Thoracic aorta (tissue), 2 donors: Measurements from ENCODE around the gene EXT2. TPM values are rescaled to one million over a fixed set of nuclear protein-coding genes. Genes with fewer than 3 reads are reported as not detected.

Source experiments
- ATAC-seq: fragments of 150-250 bp; one replicate; pipeline ENCODE4 v1.8.0; 2017; ENCODE audit warnings: low read depth; ENCODE audit not compliant: insufficient number of reproducible peaks, low FRiP score
- DNase-seq: peaks from one replicate; pipeline ENCODE4 v3.0.0-alpha.2; 2020; ENCODE audit warnings: low spot score
- H3K27ac ChIP-seq, 2 donors: fragments of 200-600 bp; sonication (generic); 1 replicate in 1 of 2; 2 replicates in 1 of 2; pipeline ENCODE4 v1.5.1; 2016; ENCODE audit warnings: mild to moderate bottlenecking in 2 of 2, moderate library complexity in 2 of 2
- H3K27me3 ChIP-seq: fragments of 200-600 bp; sonication (generic); replicated peaks from 2 replicates; pipeline ENCODE4 v1.6.0; 2016; ENCODE audit warnings: mild to moderate bottlenecking; ENCODE audit not compliant: insufficient read depth
- H3K36me3 ChIP-seq: fragments of 200-600 bp; sonication (generic); one replicate; pipeline ENCODE4 v1.5.1; 2016
- H3K4me1 ChIP-seq, 2 donors: fragments of 200-600 bp; sonication (generic); 1 replicate in 1 of 2; 2 replicates in 1 of 2; pipeline versions ENCODE4 v1.5.1 to v1.6.0; 2016; ENCODE audit warnings: low read depth in 2 of 2, mild to moderate bottlenecking in 1 of 2; ENCODE audit not compliant: control insufficient read depth in 1 of 2
- H3K4me3 ChIP-seq: fragments of 200-600 bp; sonication (generic); 2 replicates; pipeline ENCODE4 v1.5.1; 2016; ENCODE audit warnings: mild to moderate bottlenecking
- H3K9me3 ChIP-seq: fragments of 200-600 bp; sonication (generic); 2 replicates; pipeline ENCODE4 v1.5.1; 2016
- CTCF ChIP-seq: fragments of 200-600 bp; sonication (generic); IDR thresholded peaks from one replicate; pipeline ENCODE4 v1.5.1; 2019; ENCODE audit warnings: antibody characterized with exemption
- total RNA-seq, 2 donors: library from RNA; depleted of rRNA; stranded (reverse); fragments of >200 nt; gene quantifications; one replicate each; pipeline versions ENCODE4 v1.1.0 to v1.2.3, GENCODE V29; 2016

Gene EXT2
- total RNA-seq, 2 donors from 2014 or later: 64.4 to 102 TPM

- TF ChIP-seq CTCF: no peak
- peaks cover 0 to 3% of the 10 kb centered on the region in 2 donors for H3K4me1 ChIP-seq
- no peaks in the 10 kb centered on the region for H3K9me3 ChIP-seq
- H3K4me3 ChIP-seq: no peak overlapping the region
- no peaks in the 10 kb centered on the region for H3K27me3 ChIP-seq
- no peak for ATAC-seq
- no peak overlapping the region for H3K27ac ChIP-seq
- H3K36me3 ChIP-seq: no peaks in the 10 kb centered on the region
- DNase-seq: no peak
Measured at GRCh38 chr11:44228379-44228778, 132.9 kb downstream of the EXT2 start.

DNA sequence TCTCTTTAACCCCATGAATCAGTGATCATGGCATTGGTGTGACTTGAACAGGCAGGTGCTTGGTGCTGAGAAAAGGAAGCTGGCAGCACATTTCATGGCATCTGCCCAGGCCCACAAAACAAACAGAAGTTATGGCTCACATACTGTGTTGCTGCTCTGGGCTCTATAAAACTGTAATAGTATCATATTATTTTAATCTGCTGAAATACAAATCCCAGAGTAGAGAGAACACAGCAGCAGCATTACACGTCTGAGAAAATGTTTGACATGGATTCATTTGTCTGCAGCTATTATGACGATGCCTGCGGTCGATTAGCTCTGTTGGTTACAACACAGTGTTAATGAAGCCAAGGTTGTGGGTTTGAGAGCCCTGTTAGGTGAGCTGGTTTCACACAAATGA, 133.6 kb downstream of the EXT2 start:
- Histone ChIP-seq H3K4me1 (peaks cover 0 to 3% of the 10 kb centered on the region in 2 donors), H3K27ac (no peak overlapping the region), H3K36me3 (no peaks in the 10 kb centered on the region), H3K9me3 (no peaks in the 10 kb centered on the region), H3K4me3 (no peak overlapping the region), H3K27me3 (no peaks in the 10 kb centered on the region)
- TF ChIP-seq CTCF: no peak
- DNase-seq (no peak), ATAC-seq (no peak)

DNA sequence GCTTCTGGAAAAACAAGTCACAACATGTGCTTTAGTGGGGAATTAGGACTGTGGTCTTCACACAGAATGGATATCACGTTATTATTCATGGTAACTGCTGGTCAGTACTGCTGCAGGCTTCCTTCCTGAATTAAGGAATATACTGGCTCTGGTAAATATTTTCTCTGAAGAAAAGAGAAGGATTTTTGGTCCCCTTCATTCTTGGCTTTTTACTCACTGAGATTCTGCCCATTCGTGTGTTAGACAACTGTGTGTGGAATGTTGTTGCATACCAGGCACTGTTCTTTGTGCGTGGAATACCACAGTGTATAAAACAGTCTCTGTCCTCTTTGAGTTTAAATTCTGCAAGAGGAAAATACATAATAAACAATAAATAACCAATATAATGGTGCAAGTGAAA, 134.1 kb downstream of the EXT2 start:
- Histone ChIP-seq H3K4me3 (no peak overlapping the region), H3K36me3 (no peaks in the 10 kb centered on the region), H3K27ac (no peak overlapping the region), H3K27me3 (no peaks in the 10 kb centered on the region), H3K9me3 (no peaks in the 10 kb centered on the region), H3K4me1 (peaks cover 0 to 3% of the 10 kb centered on the region in 2 donors)
- ATAC-seq (no peak), DNase-seq (no peak)
- TF ChIP-seq CTCF: no peak

GRCh38 chr11:44235765-44236201, 140.3 kb downstream of the EXT2 start:
- Histone ChIP-seq H3K9me3 (no peaks in the 10 kb centered on the region), H3K4me3 (no peak overlapping the region), H3K36me3 (peaks cover 12% of the 10 kb centered on the region), H3K27me3 (no peaks in the 10 kb centered on the region), H3K4me1 (no peaks in the 10 kb centered on the region), H3K27ac (no peak overlapping the region)
- ATAC-seq (no peak), DNase-seq (no peak)
- no peak for TF ChIP-seq CTCF

- no peak overlapping the region for H3K27ac ChIP-seq
- H3K4me3 ChIP-seq: no peak overlapping the region
- H3K27me3 ChIP-seq: no peaks in the 10 kb centered on the region
- no peaks in the 10 kb centered on the region for H3K4me1 ChIP-seq
- TF ChIP-seq CTCF: no peak
- no peak for DNase-seq
- no peaks in the 10 kb centered on the region for H3K9me3 ChIP-seq
- ATAC-seq: no peak
- H3K36me3 ChIP-seq: peaks cover 12% of the 10 kb centered on the region
Measured at GRCh38 chr11:44236296-44236695, 140.8 kb downstream of the EXT2 start.
